H9 (cell line): Measurements from ENCODE around the gene EXOC5. TPM values are rescaled to one million over a fixed set of nuclear protein-coding genes. Genes with fewer than 3 reads are reported as not detected.

Experiments
- DNase-seq: peaks from one replicate; pipeline ENCODE4 v3.0.0-alpha.2; 2017
- H2AFZ ChIP-seq: one replicate; pipeline ENCODE4 v1.6.1; 2013; ENCODE audit warnings: mild to moderate bottlenecking, low read length, control low read depth, moderate library complexity
- H2AK5ac ChIP-seq: 2 replicates; pipeline ENCODE4 v1.6.1; 2013; ENCODE audit warnings: low read length, control low read depth, mixed read lengths; ENCODE audit not compliant: insufficient read length
- H2BK120ac ChIP-seq: one replicate; pipeline ENCODE4 v1.6.1; 2013; ENCODE audit warnings: low read depth, mild to moderate bottlenecking, low read length, control low read depth, inconsistent platforms; ENCODE audit not compliant: poor library complexity, severe bottlenecking
- H2BK12ac ChIP-seq: 2 replicates; pipeline ENCODE4 v1.6.1; 2013; ENCODE audit warnings: low read length, control low read depth, mixed read lengths, low read depth; ENCODE audit not compliant: insufficient read length
- H2BK15ac ChIP-seq: 2 replicates; pipeline ENCODE4 v1.6.1; 2013; ENCODE audit warnings: low read depth, low read length, control low read depth
- H2BK20ac ChIP-seq: one replicate; pipeline ENCODE4 v1.6.1; 2013; ENCODE audit warnings: low read depth, mild to moderate bottlenecking, low read length, control low read depth, inconsistent platforms; ENCODE audit not compliant: poor library complexity, severe bottlenecking
- H2BK5ac ChIP-seq: 2 replicates; pipeline ENCODE4 v1.6.1; 2013; ENCODE audit warnings: low read length, control low read depth, mixed read lengths; ENCODE audit not compliant: insufficient read length
- H3K14ac ChIP-seq: 2 replicates; pipeline ENCODE4 v1.6.1; 2013; ENCODE audit warnings: low read length, control low read depth; ENCODE audit not compliant: insufficient read depth
- H3K18ac ChIP-seq: 2 replicates; pipeline ENCODE4 v1.6.1; 2013; ENCODE audit warnings: low read depth, mild to moderate bottlenecking, mixed read lengths, low read length, control low read depth; ENCODE audit not compliant: insufficient read length
- H3K23ac ChIP-seq: 2 replicates; pipeline ENCODE4 v1.6.1; 2013; ENCODE audit warnings: low read length, control low read depth, mixed read lengths, low read depth; ENCODE audit not compliant: insufficient read length
- H3K23me2 ChIP-seq: 2 replicates; pipeline ENCODE4 v1.6.1; 2013; ENCODE audit warnings: low read depth, mild to moderate bottlenecking, mixed read lengths, low read length, control low read depth; ENCODE audit not compliant: insufficient read length, poor library complexity, severe bottlenecking
- H3K27ac ChIP-seq: 2 replicates; pipeline ENCODE4 v1.5.1; 2013; ENCODE audit warnings: low read length, control low read depth, mixed read lengths, low read depth; ENCODE audit not compliant: insufficient read length
- H3K27me3 ChIP-seq: 2 replicates; pipeline ENCODE4 v1.6.1; 2013; ENCODE audit warnings: low read length, control low read depth, inconsistent platforms; ENCODE audit not compliant: insufficient read depth
- H3K4ac ChIP-seq: 2 replicates; pipeline ENCODE4 v1.6.1; 2013; ENCODE audit warnings: low read depth, mild to moderate bottlenecking, control low read depth, inconsistent platforms, low read length, moderate library complexity
- H3K4me1 ChIP-seq: 2 replicates; pipeline ENCODE4 v1.6.1; 2013; ENCODE audit warnings: low read length, control low read depth, inconsistent platforms; ENCODE audit not compliant: insufficient read depth
- H3K4me2 ChIP-seq: 2 replicates; pipeline ENCODE4 v1.6.1; 2013; ENCODE audit warnings: low read length, control low read depth, mixed read lengths; ENCODE audit not compliant: insufficient read length, insufficient read depth
- H3K56ac ChIP-seq: 2 replicates; pipeline ENCODE4 v1.6.1; 2013; ENCODE audit warnings: low read depth, mild to moderate bottlenecking, mixed read lengths, low read length, control low read depth; ENCODE audit not compliant: insufficient read length
- H3K79me1 ChIP-seq: 2 replicates; pipeline ENCODE4 v1.6.1; 2013; ENCODE audit warnings: low read depth, mild to moderate bottlenecking, moderate library complexity, low read length, control low read depth, inconsistent platforms; ENCODE audit not compliant: insufficient read depth, poor library complexity, severe bottlenecking
- H3K79me2 ChIP-seq: 2 replicates; pipeline ENCODE4 v1.6.1; 2013; ENCODE audit warnings: low read length, control low read depth, inconsistent platforms; ENCODE audit not compliant: insufficient read depth
- H3K9ac ChIP-seq: 2 replicates; pipeline ENCODE4 v1.6.1; 2013; ENCODE audit warnings: low read length, control low read depth, mixed read lengths; ENCODE audit not compliant: insufficient read length; ENCODE audit errors: extremely low read depth
- H3K9me3 ChIP-seq: one replicate; pipeline ENCODE4 v1.6.1; 2013; ENCODE audit warnings: low read depth, low read length, inconsistent platforms; ENCODE audit not compliant: control insufficient read depth
- H3T11ph ChIP-seq: one replicate; pipeline ENCODE4 v1.6.1; 2013; ENCODE audit warnings: mild to moderate bottlenecking, low read length, control low read depth, inconsistent platforms
- H4K20me1 ChIP-seq: one replicate; pipeline ENCODE4 v1.6.1; 2013; ENCODE audit not compliant: control insufficient read depth, insufficient read length, insufficient read depth
- H4K5ac ChIP-seq: 2 replicates; pipeline ENCODE4 v1.6.1; 2013; ENCODE audit warnings: low read depth, mild to moderate bottlenecking, mixed read lengths, low read length, control low read depth; ENCODE audit not compliant: insufficient read length
- H4K8ac ChIP-seq: replicated peaks from 2 replicates; pipeline ENCODE4 v1.6.1; 2013; ENCODE audit warnings: low read length, control low read depth, mixed read lengths, low read depth; ENCODE audit not compliant: insufficient read length
- H4K91ac ChIP-seq: 2 replicates; pipeline ENCODE4 v1.6.1; 2013; ENCODE audit warnings: low read depth, mild to moderate bottlenecking, moderate library complexity, mixed read lengths, low read length, control low read depth; ENCODE audit not compliant: insufficient read length
- H3K27ac Mint-ChIP-seq, 3 experiments: 2 replicates in 2 of 3; 3 replicates in 1 of 3; pipeline ENCODE4 v1.8.0; 2020 to 2021; ENCODE audit warnings: mixed read lengths in 3 of 3, mild to moderate bottlenecking in 1 of 3, moderate library complexity in 1 of 3
- H3K27me3 Mint-ChIP-seq: 2 replicates; pipeline ENCODE4 v1.8.0; 2021; ENCODE audit warnings: low read depth, mild to moderate bottlenecking, moderate library complexity, mixed read lengths
- H3K36me3 Mint-ChIP-seq, 3 experiments: 2 replicates in 2 of 3; 3 replicates in 1 of 3; pipeline ENCODE4 v1.8.0; 2020 to 2021; ENCODE audit warnings: low read depth in 3 of 3, mixed read lengths in 3 of 3; ENCODE audit not compliant: insufficient read depth in 1 of 3
- H3K4me1 Mint-ChIP-seq, 2 experiments: 2 replicates each; pipeline ENCODE4 v1.8.0; 2020; ENCODE audit warnings: mixed read lengths in 2 of 2
- H3K4me3 Mint-ChIP-seq, 2 experiments: 2 replicates in 1 of 2; 3 replicates in 1 of 2; pipeline ENCODE4 v1.8.0; 2020 to 2021; ENCODE audit warnings: mild to moderate bottlenecking in 2 of 2, mixed read lengths in 2 of 2, moderate library complexity in 1 of 2
- H3K9me3 Mint-ChIP-seq, 2 experiments: 2 replicates in 1 of 2; 3 replicates in 1 of 2; pipeline ENCODE4 v1.8.0; 2020; ENCODE audit warnings: mild to moderate bottlenecking in 2 of 2, mixed read lengths in 2 of 2, moderate library complexity in 1 of 2
- CTCF ChIP-seq: fragments of 200-600 bp; sonication (generic); conservative IDR thresholded peaks from 3 replicates; pipeline ENCODE4 v1.8.0; 2021; ENCODE audit warnings: antibody characterized with exemption, mild to moderate bottlenecking
- WGBS: extraction: QIAGEN DNeasy Blood & Tissue Kit; methylation state at CpG from one replicate; pipeline ENCODE4 v1.1.7; 2013; ENCODE audit warnings: missing lambda C conversion rate, low lambda C conversion rate, mixed read lengths; ENCODE audit not compliant: insufficient read length; ENCODE audit errors: extremely low coverage; 5-methylcytosine and 5-hydroxymethylcytosine counted together
- total RNA-seq: library from RNA; stranded (reverse); gene quantifications from 2 replicates; pipeline ENCODE4 v1.2.1, GENCODE V29; 2021

Gene EXOC5
- total RNA-seq, 1 experiment from 2014 or later, result 92.9 TPM

DNA sequence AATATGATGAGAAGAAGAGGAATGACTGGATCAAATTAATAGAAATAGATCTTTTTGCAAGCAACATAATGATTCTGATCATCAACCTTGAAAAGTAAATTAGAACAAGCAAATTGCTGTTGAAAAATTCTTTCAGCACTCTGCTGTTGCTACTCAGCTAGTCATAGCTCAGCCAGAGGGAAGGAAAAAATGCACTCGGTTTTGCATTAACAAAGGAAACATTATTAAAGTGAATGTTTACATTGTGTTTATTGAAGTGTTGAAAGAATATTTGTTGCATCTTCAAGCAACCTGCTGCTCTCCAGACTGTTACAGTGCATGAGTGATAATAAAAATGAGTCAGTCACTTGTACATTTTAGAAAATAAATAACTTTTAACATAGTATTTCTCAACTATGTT is 26.5 kb upstream of the EXOC5 start:
- H3K79me1 ChIP-seq, result no peaks in the 10 kb centered on the region
- H3K4me1 Mint-ChIP-seq, result peaks cover 5 to 11% of the 10 kb centered on the region in 2 experiments; a peak in 2 of 4 replicates
- H3K9me3 Mint-ChIP-seq, result no peaks in the 10 kb centered on the region
- H4K8ac ChIP-seq, result no peak overlapping the region
- no peaks in the 10 kb centered on the region for H3K9me3 ChIP-seq
- no peak overlapping the region for H3K4me2 ChIP-seq
- H3K23me2 ChIP-seq, result no peaks in the 10 kb centered on the region
- no peak overlapping the region for H4K5ac ChIP-seq
- no peak overlapping the region for H3T11ph ChIP-seq
- no peaks in the 10 kb centered on the region; the same call in 1 of the 2 replicates for H3K4me1 ChIP-seq
- TF ChIP-seq CTCF, result no peak
- H3K9ac ChIP-seq, result no peak overlapping the region
- H3K18ac ChIP-seq, result no peak overlapping the region
- no peak overlapping the region for H2AK5ac ChIP-seq
- H3K36me3 Mint-ChIP-seq, result peaks cover 0 to 2% (median 0%) of the 10 kb centered on the region in 3 experiments; a peak in 1 of 7 replicates
- H3K27me3 Mint-ChIP-seq, result no peaks in the 10 kb centered on the region
- no peak overlapping the region for H2AFZ ChIP-seq
- H4K20me1 ChIP-seq, result no peaks in the 10 kb centered on the region
- no peak overlapping the region for H3K27ac Mint-ChIP-seq
- H2BK5ac ChIP-seq, result no peak overlapping the region
- no peaks in the 10 kb centered on the region for H3K27me3 ChIP-seq
- H3K23ac ChIP-seq, result no peak overlapping the region
- H3K4ac ChIP-seq, result no peak overlapping the region
- no peak overlapping the region for H3K27ac ChIP-seq
- H2BK15ac ChIP-seq, result no peak overlapping the region
- DNase-seq, result no peak
- H3K4me3 Mint-ChIP-seq, result no peak overlapping the region
- H2BK120ac ChIP-seq, result no peak overlapping the region
- no peak overlapping the region for H3K56ac ChIP-seq
- H3K14ac ChIP-seq, result no peak overlapping the region
- H2BK20ac ChIP-seq, result no peak overlapping the region
- no peaks in the 10 kb centered on the region for H3K79me2 ChIP-seq
- WGBS, result no CpG with 5 or more reads among the region's 1 CpG
- H4K91ac ChIP-seq, result no peak overlapping the region
- H2BK12ac ChIP-seq, result no peak overlapping the region
